ENCODE measurements around the gene TCF12. TPM values are rescaled to one million over a fixed set of nuclear protein-coding genes. Genes with fewer than 3 reads are reported as not detected.

Gene TCF12
- total RNA-seq, 1 experiment from 2014 or later: 76.7 TPM

GRCh38 chr15:57018151-57018550, 99.7 kb downstream of the TCF12 start:
- Mint-ChIP-seq H3K4me1 (peaks cover 29 to 33% of the 10 kb centered on the region in 2 experiments), H3K4me3 (no peak overlapping the region), H3K27me3 (ENCODE audit: low read depth) (no peaks in the 10 kb centered on the region), H3K36me3 (ENCODE audit: insufficient read depth in 1 of 3, low read depth in 3 of 3) (peaks cover 21 to 28% (median 26%) of the 10 kb centered on the region in 3 experiments), H3K9me3 (peaks cover 16 to 17% of the 10 kb centered on the region in 2 experiments), H3K27ac (peak overlapping the region in 1 of 3 experiments; percentile 67; a peak in 2 of 7 replicates)
- Histone ChIP-seq H3K18ac (ENCODE audit: insufficient read length, low read depth, low read length) (no peak overlapping the region), H2BK20ac (ENCODE audit: low read depth, low read length, poor library complexity, severe bottlenecking) (no peak overlapping the region), H4K8ac (replicated peaks; ENCODE audit: insufficient read length, low read depth, low read length) (no peak overlapping the region), H3K9me3 (ENCODE audit: control insufficient read depth, low read depth, low read length) (no peaks in the 10 kb centered on the region), H2BK12ac (ENCODE audit: insufficient read length, low read depth, low read length) (no peak overlapping the region), H3K27me3 (ENCODE audit: insufficient read depth, low read length) (no peaks in the 10 kb centered on the region), H3K27ac (ENCODE audit: insufficient read length, low read depth, low read length) (no peak overlapping the region), H3K23ac (ENCODE audit: insufficient read length, low read depth, low read length) (no peak overlapping the region), H3K79me2 (ENCODE audit: insufficient read depth, low read length) (peaks cover 12% of the 10 kb centered on the region; the same call in 1 of the 2 replicates), H3K23me2 (ENCODE audit: insufficient read length, low read depth, low read length, poor library complexity, severe bottlenecking) (no peaks in the 10 kb centered on the region), H3K4ac (ENCODE audit: low read depth, low read length) (no peak overlapping the region), H2BK15ac (ENCODE audit: low read depth, low read length) (no peak overlapping the region), H3K56ac (ENCODE audit: insufficient read length, low read depth, low read length) (no peak overlapping the region), H2BK120ac (ENCODE audit: low read depth, low read length, poor library complexity, severe bottlenecking) (no peak overlapping the region), H4K5ac (ENCODE audit: insufficient read length, low read depth, low read length) (no peak overlapping the region), H2AFZ (ENCODE audit: low read length) (no peak overlapping the region), H3K14ac (ENCODE audit: insufficient read depth, low read length) (no peak overlapping the region), H2AK5ac (ENCODE audit: insufficient read length, low read length) (no peak overlapping the region), H3T11ph (ENCODE audit: low read length) (no peak overlapping the region), H3K79me1 (ENCODE audit: insufficient read depth, low read depth, low read length, poor library complexity, severe bottlenecking) (peaks cover 6% of the 10 kb centered on the region), H3K9ac (ENCODE audit: extremely low read depth, insufficient read length, low read length) (no peak overlapping the region), H4K20me1 (ENCODE audit: control insufficient read depth, insufficient read depth, insufficient read length) (no peaks in the 10 kb centered on the region), H3K4me2 (ENCODE audit: insufficient read depth, insufficient read length, low read length) (no peak overlapping the region), H4K91ac (ENCODE audit: insufficient read length, low read depth, low read length) (no peak overlapping the region), H2BK5ac (ENCODE audit: insufficient read length, low read length) (no peak overlapping the region), H3K4me1 (ENCODE audit: insufficient read depth, low read length) (peaks cover 5% of the 10 kb centered on the region)
- WGBS (ENCODE audit: extremely low coverage, insufficient read length, low lambda C conversion rate): no CpG with 5 or more reads among the region's 4 CpGs
- no peak for TF ChIP-seq CTCF (conservative IDR thresholded peaks at IDR 0.05)
- DNase-seq: no peak

Measured in H9 (cell line).